NCI-H2196 (cell line): ENCODE results near the gene DNAJC1.

Experiments used
- DNase-seq: peaks from one replicate; lab custom pipeline; 2025; ENCODE audit not compliant: unreplicated experiment; lab: John Stamatoyannopoulos, UW

Gene DNAJC1

GRCh38 chr10:21771219-21771618, 232.3 kb downstream of the DNAJC1 start:
- DNase-seq = no peak

- no peak for DNase-seq
Observed at GRCh38 chr10:21769041-21769440, 234.5 kb downstream of the DNAJC1 start.

DNA sequence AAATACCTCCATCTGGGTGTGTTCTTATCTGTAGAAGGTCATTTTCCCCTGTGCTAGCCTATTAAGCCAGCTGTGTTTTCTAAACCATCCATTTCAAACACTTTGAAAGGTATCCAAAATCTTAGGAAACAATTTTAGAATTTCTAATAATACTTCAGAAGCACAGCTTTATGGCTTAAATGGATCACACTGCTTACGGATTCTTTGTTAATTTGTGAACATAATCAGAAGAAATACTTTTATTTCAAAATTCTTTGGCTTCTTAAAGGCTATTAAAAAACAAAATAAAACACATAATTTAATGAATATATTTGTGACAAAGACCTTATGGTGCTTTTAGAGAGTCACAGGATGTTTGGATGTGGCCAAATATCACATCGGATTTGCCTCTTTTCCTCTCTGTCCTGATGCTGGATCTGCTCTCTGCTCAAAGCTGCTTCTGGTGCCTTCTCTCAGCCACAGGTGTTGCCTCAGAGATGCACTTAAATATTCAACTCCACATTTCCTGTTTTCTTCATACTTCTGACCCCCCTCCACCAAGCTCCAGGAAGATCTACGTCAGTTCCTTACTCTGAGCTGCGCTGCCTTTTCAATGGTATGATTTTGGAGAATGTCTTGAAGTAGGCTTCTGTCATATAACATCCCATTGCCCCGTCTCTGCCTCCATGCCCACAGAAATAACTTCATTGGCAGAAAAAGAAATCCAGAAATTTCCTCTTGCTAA, 238.9 kb downstream of the DNAJC1 start:
- no peak for DNase-seq

DNA sequence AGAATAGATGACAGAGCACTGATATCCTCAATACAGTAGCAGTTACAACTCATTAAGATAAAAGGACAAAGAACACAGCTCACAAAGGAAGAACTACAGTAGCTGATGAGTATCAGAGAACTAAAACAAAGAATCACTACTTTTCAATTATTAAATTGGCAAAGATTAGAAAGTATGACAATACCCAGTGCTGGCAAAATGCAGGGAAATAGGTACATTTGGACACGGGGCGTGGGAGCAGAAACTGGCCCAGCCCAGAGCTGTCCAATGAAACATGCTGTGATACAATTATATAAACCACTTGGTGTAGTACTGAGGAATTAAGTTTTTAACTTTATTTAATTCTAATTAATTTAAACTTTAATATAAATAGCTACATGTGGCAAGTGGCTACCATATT, 243.2 kb downstream of the DNAJC1 start:
- no peak for DNase-seq

- DNase-seq = no peak
Observed at GRCh38 chr10:21759232-21759631, 244.3 kb downstream of the DNAJC1 start.

- no peak for DNase-seq
Observed at GRCh38 chr10:21758696-21759095, 244.8 kb downstream of the DNAJC1 start.

- no peak for DNase-seq
Observed at GRCh38 chr10:21758239-21758638, 245.3 kb downstream of the DNAJC1 start.

DNA sequence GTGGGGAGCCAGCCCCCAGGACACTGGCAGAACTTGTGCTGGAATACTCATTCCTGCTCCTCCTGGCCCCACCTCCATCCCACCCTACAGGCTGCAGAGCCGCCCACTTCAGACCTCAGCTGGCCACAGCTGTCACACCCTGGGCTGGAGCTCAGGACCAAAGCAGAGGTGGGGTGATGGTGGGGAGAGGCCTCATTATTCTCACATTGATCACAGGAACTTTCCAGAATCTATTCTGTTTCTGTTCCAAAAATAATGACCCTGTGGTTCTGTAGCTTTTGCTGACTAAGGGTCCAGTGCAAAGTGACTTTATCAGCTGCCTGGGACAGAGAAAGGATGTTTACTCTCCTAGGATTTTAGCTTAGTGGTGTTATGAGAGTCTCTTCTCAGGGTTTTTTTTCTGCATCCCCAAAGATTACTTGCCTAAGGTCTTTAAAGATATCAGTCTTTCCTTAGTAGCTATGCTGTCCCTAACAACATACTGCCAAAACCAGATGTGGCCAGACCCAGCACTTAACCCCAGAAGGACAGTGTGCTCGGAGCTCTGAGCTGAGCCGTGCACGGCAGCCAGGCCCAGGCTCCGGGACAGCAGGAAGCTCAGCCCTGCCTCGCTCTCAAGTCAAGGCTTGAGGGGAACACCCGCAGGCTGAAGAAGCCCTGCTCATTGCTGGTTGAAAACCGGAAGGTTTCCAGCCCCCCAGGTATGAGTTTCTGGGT, 246.2 kb downstream of the DNAJC1 start:
- DNase-seq = no peak

- no peak for DNase-seq
Observed at GRCh38 chr10:21756707-21757106, 246.8 kb downstream of the DNAJC1 start.

GRCh38 chr10:21754410-21755011, 249.0 kb downstream of the DNAJC1 start:
- DNase-seq = no peak

- DNase-seq = no peak
Observed at GRCh38 chr10:21753497-21754270, 249.8 kb downstream of the DNAJC1 start.

GRCh38 chr10:21751341-21752310, 251.9 kb downstream of the DNAJC1 start:
- no peak for DNase-seq

- DNase-seq = no peak
Observed at GRCh38 chr10:21750424-21750823, 253.1 kb downstream of the DNAJC1 start.

DNA sequence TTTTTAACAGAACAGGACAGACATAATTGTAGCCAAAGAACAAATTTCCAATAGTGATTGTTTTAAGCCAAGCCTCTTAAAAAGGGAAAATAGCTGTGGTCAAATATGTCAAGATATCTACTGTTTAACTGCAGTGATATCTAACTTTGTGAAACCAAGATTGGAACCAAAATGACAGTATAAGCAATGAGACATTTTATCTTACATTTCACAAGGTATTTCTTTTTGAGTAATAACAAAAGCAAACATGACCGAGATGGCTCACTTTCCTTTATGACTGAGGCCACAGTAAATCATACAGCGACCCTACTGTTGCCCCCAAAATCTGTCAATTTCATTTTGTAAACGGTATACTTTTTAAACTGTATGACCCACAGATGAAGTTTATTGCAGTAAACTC, 253.7 kb downstream of the DNAJC1 start:
- no peak for DNase-seq

GRCh38 chr10:21747809-21748208, 255.7 kb downstream of the DNAJC1 start:
- no peak for DNase-seq

GRCh38 chr10:21746118-21746517, 257.4 kb downstream of the DNAJC1 start:
- DNase-seq = no peak

DNA sequence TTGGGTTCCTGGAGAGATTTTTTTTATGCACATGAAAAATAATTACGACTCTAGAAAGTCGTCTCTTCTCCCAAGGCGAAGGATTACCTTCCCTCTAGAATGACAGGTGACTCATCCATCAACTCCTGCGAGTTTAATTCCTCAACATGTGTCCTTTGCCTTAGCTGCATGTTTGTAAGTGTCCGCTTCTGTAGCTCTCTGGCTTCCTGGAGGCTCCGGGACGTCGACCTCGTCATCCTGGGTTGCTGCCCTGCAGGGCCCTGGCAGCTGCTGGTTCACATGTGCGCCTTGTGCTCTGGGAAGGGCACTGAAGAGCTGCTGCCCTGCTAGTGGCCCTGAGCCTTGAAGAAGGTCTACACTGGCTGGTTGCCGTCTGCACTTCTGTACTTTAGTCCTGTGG, 259.3 kb downstream of the DNAJC1 start:
- DNase-seq = no peak

DNA sequence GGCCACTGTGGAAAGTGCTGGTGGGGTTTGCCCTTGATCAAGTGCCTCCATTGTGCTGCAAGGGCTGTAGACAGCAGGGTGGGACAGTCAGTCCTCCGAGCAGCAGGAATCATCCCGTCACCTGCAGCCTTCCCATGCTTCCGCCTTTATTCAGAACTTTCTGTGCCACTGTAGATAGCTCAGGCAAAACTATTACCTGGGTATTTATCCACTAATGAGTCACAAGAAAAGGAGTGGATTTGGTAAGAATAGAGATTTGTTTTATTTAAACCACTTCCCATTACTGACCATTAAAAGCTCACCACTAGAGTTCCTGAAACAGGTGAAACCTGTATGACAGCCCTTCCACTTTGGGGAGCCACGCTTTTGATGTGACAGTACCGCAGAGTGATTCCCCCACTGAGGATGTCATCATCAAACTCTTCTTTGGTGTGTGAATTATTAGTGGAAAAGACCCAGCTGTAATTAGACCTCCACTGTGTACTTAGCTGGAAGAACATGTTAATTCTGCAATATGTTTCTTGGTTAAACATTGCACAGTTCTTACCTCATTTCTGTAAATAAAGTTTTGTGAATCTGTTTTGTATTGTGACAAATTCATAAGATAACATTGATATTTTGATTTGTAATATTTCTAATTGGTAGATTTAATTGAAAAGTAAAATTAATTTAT, 260.7 kb downstream of the DNAJC1 start:
- no peak for DNase-seq

GRCh38 chr10:21740989-21741388, 262.5 kb downstream of the DNAJC1 start:
- DNase-seq = no peak

GRCh38 chr10:21737106-21737505, 266.4 kb downstream of the DNAJC1 start:
- no peak for DNase-seq
